DOHH2 (cell line): ENCODE data around the gene SERAC1.

Experiments
- H3F3A ChIP-seq: fragments of 200-600 bp; sonication (generic), shearing (Covaris generic); 2 replicates; pipeline ENCODE4 v1.6.0; 2016; ENCODE audit warnings: antibody characterized with exemption, mild to moderate bottlenecking; ENCODE audit not compliant: control insufficient read depth, insufficient read depth
- H3K27ac ChIP-seq: fragments of 200-600 bp; sonication (generic); 2 replicates; pipeline ENCODE4 v1.5.1; 2014; ENCODE audit warnings: low read depth, mild to moderate bottlenecking, low read length, moderate library complexity
- H3K27me3 ChIP-seq: fragments of 200-600 bp; sonication (generic); 2 replicates; pipeline ENCODE4 v1.6.1; 2014; ENCODE audit warnings: mild to moderate bottlenecking, low read length, mixed read lengths; ENCODE audit not compliant: control insufficient read depth
- H3K36me3 ChIP-seq: fragments of 200-600 bp; sonication (generic); 2 replicates; pipeline ENCODE4 v1.6.1; 2014; ENCODE audit warnings: mild to moderate bottlenecking, low read length, moderate library complexity, mixed read lengths; ENCODE audit not compliant: control insufficient read depth
- H3K4me1 ChIP-seq: fragments of 200-600 bp; sonication (generic); 2 replicates; pipeline ENCODE4 v1.6.1; 2014; ENCODE audit warnings: mild to moderate bottlenecking, low read length, mixed read lengths; ENCODE audit not compliant: control insufficient read depth
- H3K4me2 ChIP-seq: fragments of 200-600 bp; sonication (generic); 2 replicates; pipeline ENCODE4 v1.6.0; 2014; ENCODE audit warnings: mild to moderate bottlenecking, low read length, moderate library complexity
- H3K4me3 ChIP-seq: fragments of 200-600 bp; sonication (generic); 2 replicates; pipeline ENCODE4 v1.5.1; 2014; ENCODE audit warnings: mild to moderate bottlenecking, low read length, mixed read lengths
- H3K79me2 ChIP-seq: fragments of 200-600 bp; sonication (generic); 2 replicates; pipeline ENCODE4 v1.6.1; 2014; ENCODE audit warnings: mild to moderate bottlenecking, low read length, mixed read lengths; ENCODE audit not compliant: control insufficient read depth
- H3K9me2 ChIP-seq: fragments of 200-600 bp; sonication (generic); replicated peaks from 2 replicates; pipeline ENCODE4 v1.6.1; 2014; ENCODE audit warnings: mild to moderate bottlenecking, low read length, mixed read lengths; ENCODE audit not compliant: control insufficient read depth
- H3K9me3 ChIP-seq: fragments of 200-600 bp; sonication (generic); 2 replicates; pipeline ENCODE4 v1.6.1; 2014; ENCODE audit warnings: antibody characterized with exemption, low read length, mixed read lengths; ENCODE audit not compliant: control insufficient read depth, insufficient read depth
- H4K20me1 ChIP-seq: fragments of 200-600 bp; sonication (generic); 2 replicates; pipeline ENCODE4 v1.6.0; 2014; ENCODE audit warnings: low read depth, mild to moderate bottlenecking, antibody characterized with exemption, low read length, moderate library complexity; ENCODE audit not compliant: control insufficient read depth, insufficient read depth
- CTCF ChIP-seq: fragments of 200-600 bp; sonication (generic); IDR thresholded peaks from one replicate; pipeline ENCODE4 v1.5.1; 2014; ENCODE audit warnings: antibody characterized with exemption, mild to moderate bottlenecking, low read depth, low read length; ENCODE audit not compliant: poor library complexity, severe bottlenecking
- EZH2phosphoT487 ChIP-seq: fragments of 200-600 bp; sonication (generic); IDR thresholded peaks from 2 replicates; pipeline ENCODE4 v1.6.1; 2017; ENCODE audit warnings: borderline replicate concordance, mild to moderate bottlenecking, antibody characterized with exemption, low read length, moderate library complexity, mixed read lengths

Gene SERAC1

GRCh38 chr6:158157064-158157764 is 10.8 kb downstream of the SERAC1 start:
- Histone ChIP-seq H3K4me3 (no peak overlapping the region), H3K9me3 (no peaks in the 10 kb centered on the region), H3K27ac (no peak overlapping the region), H3F3A (no peaks in the 10 kb centered on the region; the same call in 1 of the 2 replicates), H3K27me3 (no peaks in the 10 kb centered on the region), H3K36me3 (0 out of 2 replicates have a peak, but pooled peaks cover 3% of the 10 kb centered on the region), H3K79me2 (no peaks in the 10 kb centered on the region), H3K9me2 (no peaks in the 10 kb centered on the region), H3K4me2 (no peak overlapping the region), H3K4me1 (no peaks in the 10 kb centered on the region), H4K20me1 (no peaks in the 10 kb centered on the region)
- no peak for TF ChIP-seq EZH2phosphoT487
- TF ChIP-seq CTCF = no peak

GRCh38 chr6:158154816-158155215 is 13.2 kb downstream of the SERAC1 start:
- H3K36me3 ChIP-seq = 0 out of 2 replicates have a peak, but pooled peaks cover 3% of the 10 kb centered on the region
- H3F3A ChIP-seq = no peaks in the 10 kb centered on the region; the same call in 1 of the 2 replicates
- H3K27ac ChIP-seq = no peak overlapping the region
- no peaks in the 10 kb centered on the region for H3K79me2 ChIP-seq
- H3K4me1 ChIP-seq = no peaks in the 10 kb centered on the region
- H3K4me3 ChIP-seq = no peak overlapping the region
- H3K9me2 ChIP-seq = no peaks in the 10 kb centered on the region
- H3K27me3 ChIP-seq = no peaks in the 10 kb centered on the region
- no peak overlapping the region for H3K4me2 ChIP-seq
- no peaks in the 10 kb centered on the region for H3K9me3 ChIP-seq
- TF ChIP-seq EZH2phosphoT487 = no peak
- no peak for TF ChIP-seq CTCF
- no peaks in the 10 kb centered on the region for H4K20me1 ChIP-seq

GRCh38 chr6:158153576-158153975 is 14.5 kb downstream of the SERAC1 start:
- H3K9me2 ChIP-seq = no peaks in the 10 kb centered on the region
- TF ChIP-seq EZH2phosphoT487 = no peak
- no peak for TF ChIP-seq CTCF
- no peaks in the 10 kb centered on the region for H3K4me1 ChIP-seq
- no peak overlapping the region for H3K4me2 ChIP-seq
- H4K20me1 ChIP-seq = no peaks in the 10 kb centered on the region
- H3K36me3 ChIP-seq = 0 out of 2 replicates have a peak, but pooled peaks cover 3% of the 10 kb centered on the region
- H3K79me2 ChIP-seq = no peaks in the 10 kb centered on the region
- no peaks in the 10 kb centered on the region; the same call in 1 of the 2 replicates for H3F3A ChIP-seq
- H3K27me3 ChIP-seq = no peaks in the 10 kb centered on the region
- H3K9me3 ChIP-seq = no peaks in the 10 kb centered on the region
- H3K27ac ChIP-seq = no peak overlapping the region
- H3K4me3 ChIP-seq = no peak overlapping the region
